Amygdala (tissue), 56 donors: ENCODE measurements around the gene IL1RAPL2.
A peak's percentile ranks its signal among the peaks of the same experiment; 100 is the strongest.
"Not testable (repeated sequence)": the region's sequence is repeated elsewhere in the genome, so short reads cannot be mapped to it uniquely, and the experiment has no call there.

Experiments used
- DNase-seq, 56 donors: peaks; one replicate each; lab custom pipeline; 2025; lab: John Stamatoyannopoulos, UW

The IL1RAPL2 gene

DNA sequence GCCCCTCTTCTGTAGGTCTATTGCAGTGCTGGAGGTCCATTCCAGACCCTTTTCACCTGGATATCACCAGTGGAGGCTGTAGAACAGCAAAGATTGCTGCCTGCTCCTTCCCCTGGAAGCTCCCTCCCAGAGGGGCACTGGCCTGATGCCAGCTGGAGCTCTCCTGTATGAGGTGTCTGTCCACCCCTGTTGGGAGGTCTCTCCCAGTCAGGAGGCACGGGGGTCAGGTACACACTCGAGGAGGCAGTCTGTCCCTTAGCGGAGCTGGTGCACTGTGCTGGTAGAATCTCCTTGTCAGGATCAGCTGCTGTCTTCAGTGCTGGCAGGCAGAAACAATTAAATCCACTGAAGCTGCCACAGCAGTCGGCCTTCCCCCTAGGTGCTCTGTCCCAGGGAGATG is 276.6 kb downstream of the IL1RAPL2 start:
- no peak for DNase-seq

DNA sequence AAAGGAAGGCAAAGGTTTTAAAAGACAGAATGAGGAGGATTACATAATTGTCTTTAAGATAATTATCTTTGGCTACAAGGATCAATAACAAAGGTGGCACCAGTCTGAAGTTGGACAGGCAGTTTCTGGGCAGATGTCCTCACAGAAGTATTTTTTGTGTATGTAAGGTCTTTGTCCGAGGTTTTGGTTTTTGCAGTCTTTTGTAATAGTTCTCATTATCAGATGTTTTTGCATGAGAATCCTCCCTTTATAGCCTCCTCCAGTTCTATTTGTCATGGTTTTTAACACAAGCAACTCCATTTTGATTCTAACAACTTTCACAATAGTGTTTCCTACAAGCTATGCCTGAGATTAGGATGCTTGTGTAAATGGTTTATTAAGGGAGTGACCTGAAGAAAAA is 286.2 kb downstream of the IL1RAPL2 start:
- no peak for DNase-seq

DNA sequence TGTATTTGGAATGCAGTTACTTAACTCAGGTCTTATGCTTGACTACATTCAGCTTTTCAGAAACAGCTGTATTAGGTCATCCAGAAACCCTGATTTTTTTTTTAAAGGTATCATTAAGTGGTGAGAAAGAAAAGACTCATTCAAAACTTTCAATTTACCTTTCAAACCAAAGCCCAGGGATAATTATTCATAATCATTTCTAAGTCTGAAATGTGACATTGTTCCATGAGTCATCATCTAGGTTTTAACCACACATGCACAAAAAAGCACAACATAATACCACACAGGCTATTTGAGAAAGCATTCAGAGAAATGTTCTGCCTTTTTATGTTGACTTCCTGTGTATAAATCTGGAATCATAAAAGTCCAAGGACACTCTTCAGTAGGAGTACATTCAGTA is 288.2 kb downstream of the IL1RAPL2 start:
- DNase-seq: no peak

DNA sequence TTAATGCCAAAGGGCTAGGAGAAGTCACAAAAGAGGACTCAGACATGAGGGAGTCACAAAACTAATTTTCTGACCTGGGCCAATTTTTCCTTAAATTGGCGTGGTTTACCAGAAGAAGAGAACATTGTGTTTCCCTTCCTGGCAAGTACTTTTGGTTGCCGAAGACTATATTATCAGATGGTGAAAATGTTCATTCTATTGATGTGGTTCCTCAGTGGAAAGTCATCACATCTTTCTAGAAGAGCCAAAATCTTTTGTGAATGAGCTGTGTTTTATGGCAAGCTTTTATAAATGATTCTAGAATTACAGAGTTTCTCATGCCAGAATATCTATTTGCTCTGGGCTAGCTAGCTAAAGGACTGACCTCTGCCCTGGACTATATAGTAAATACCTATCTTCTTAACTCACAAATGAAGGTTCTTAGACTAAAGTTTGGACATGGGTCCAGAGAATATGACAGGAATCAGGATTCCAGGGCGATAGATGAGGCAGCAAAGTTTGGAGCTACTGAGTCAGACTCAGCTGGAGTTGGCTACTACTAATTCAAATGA is 288.9 kb downstream of the IL1RAPL2 start:
- no peak for DNase-seq

DNA sequence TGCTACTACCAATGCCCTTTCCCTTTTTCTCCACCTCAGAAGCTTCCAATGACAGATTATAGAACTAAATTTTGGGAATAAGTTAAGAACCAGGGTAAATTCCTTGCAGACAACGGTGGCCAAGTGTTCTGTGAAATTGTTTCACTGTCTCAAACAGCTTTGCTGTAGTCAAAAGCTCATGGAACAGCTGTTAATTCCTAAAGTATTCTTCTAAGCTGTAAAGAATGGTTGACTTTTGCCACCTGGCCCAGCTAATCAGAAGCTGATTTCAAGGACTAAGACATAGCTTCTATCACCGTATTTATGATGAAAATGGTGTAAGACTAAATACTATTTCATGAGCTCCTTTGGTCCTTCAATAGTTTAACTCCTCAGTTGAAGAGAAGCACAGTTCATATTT is 297.5 kb downstream of the IL1RAPL2 start:
- no peak for DNase-seq

DNA sequence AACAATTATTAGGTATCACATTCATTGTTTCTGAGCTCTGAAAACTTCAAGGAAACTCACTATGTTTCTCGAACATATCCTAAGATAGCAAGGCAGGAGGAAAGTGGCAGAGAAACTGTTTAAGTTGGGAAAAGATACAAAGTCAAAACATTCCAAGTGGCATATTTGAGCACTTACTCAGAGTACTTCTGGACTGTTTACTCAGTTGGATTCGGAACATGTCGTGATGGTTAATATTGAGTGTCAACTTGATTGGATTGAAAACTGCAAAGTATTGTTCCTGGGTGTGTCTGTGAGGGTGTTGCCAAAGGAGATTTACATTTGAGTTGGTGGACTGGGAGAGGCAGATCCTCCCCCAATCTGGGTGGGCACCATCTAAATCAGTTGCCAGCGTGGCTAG is 298.3 kb downstream of the IL1RAPL2 start:
- DNase-seq: no peak

DNA sequence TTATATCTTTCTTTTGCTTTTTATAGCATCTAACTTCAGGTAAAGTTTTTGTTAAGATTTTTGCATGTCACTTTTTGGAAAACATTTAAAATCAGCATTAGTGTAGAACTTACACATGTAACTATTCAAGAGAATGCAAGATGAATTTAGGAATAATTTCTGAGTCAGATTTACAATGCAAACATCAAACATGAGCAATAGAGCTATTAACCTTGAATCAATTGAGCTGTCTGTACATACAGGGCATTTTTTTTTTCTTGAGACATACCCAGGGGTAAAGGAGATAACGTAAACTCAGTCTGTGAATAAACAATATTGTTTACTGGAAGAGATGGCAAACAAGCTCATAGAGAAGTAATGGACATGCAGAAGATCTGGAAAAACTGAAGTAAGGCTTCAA is 311.5 kb downstream of the IL1RAPL2 start:
- DNase-seq: no peak

DNA sequence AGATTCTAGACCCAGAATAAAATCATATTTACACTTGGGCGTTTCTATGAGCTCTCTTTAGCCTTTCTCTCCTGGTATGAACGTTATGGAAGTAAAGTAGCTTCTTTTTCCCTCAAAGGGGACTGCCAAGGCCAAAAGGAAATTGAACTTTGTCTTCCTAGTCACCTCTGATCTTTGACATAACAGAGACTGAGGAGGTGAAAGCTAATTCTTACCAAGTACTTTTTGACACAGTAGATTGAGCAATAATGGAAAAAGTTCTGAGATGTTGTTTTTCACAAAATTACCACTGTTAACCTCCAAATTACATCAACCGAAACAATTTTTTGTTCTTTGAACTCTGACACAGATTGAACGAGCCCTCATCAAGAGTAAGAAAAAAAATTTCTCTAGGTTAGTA is 336.1 kb downstream of the IL1RAPL2 start:
- no peak for DNase-seq

DNA sequence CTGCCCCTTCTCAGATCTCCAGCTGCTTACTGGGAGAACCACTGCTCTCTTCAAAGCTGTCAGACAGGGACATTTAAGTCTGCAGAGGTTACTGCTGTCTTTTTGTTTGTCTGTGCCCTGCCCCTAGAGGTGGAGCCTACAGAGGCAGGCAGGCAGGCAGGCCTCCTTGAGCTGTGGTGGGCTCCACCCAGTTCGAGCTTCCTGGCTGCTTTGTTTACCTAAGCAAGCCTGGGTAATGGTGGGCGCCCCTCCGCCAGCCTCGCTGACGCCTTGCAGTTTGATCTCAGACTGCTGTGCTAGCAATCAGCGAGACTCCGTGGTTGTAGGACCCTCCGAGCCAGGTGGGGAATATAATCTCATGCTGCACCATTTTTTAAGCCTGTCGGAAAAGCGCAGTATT is 343.7 kb downstream of the IL1RAPL2 start:
- not testable (repeated sequence) for DNase-seq

DNA sequence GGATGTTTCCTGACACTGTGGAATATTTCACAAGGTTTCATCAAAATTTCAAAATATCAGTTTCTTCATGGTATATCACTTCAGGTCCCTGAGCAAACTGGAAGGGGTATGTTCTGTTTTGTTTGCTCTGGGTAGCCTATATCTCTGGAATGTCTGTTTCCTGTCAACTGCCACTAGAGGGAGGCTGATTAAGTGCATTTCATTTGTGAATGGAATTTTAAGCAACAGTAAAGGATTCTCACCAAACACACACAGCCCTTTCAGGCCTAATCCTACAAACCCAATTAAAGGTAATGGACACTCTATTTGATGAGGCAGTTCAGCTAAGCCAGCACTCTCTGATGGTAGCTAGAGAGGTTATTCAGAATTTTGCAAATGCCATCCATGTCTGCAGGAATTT is 347.3 kb downstream of the IL1RAPL2 start:
- DNase-seq: no peak

DNA sequence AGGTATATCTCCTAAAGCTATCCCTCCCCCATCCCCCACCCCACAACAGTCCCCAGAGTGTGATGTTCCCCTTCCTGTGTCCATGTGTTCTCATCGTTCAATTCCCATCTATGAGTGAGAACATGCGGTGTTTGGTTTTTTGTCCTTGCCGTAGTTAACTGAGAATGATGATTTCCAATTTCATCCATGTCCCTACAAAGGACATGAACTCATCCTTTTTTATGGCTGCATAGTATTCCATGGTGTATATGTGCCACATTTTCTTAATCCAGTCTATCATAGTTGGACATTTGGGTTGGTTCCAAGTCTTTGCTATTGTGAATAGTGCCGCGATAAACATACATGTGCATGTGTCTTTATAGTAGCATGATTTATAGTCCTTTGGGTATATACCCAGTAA is 348.7 kb downstream of the IL1RAPL2 start:
- not testable (repeated sequence) for DNase-seq

DNA sequence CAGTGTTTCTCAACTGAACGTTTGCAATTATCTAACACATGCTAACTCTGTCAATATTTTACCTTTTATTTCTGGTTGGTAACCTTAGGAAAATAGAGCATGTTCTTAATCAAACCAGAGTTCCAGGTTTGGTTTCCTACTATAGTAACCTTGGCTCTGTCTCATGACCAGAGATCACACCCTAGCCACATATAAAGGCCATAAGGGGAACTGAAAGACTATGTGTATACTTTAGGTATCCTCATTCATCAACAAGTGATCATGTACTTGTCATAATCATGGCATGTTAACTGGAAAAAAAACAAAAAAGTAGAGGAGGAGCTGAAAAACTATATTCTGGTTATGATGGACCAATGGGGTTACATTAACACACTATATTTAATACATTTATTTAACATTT is 352.1 kb downstream of the IL1RAPL2 start:
- no peak for DNase-seq

DNA sequence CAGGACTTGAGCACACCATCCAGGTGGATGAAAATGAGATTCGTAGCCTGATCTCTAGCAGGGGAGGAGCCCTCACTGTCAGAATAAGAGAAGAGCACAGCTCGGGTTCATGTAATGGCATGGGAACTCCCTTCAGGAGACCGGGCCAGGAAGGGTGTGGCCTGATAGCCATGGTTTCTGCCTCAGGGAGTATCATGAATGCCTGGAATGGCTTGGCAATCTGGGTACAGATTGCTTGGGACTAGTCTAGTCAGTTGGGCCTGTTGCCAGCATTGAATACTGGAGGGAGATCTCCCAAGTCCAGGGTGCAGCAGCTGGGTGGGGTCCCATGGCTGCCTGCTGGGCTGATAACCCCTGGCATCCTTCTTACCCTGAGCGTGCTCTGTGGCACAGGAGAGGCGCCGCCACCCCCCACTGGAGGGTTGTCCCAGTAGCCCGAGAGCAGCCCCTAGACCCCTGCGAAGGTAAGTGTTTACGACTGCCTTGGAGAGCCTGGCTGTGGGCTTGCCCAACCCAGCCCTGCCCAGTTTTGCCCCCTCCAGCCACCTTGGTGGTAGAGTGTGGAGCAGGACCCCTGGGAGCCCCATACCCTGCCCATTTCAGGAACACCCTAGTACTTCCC is 355.7 kb downstream of the IL1RAPL2 start:
- peak in 1 of 56 donors; percentile 0 for DNase-seq

DNA sequence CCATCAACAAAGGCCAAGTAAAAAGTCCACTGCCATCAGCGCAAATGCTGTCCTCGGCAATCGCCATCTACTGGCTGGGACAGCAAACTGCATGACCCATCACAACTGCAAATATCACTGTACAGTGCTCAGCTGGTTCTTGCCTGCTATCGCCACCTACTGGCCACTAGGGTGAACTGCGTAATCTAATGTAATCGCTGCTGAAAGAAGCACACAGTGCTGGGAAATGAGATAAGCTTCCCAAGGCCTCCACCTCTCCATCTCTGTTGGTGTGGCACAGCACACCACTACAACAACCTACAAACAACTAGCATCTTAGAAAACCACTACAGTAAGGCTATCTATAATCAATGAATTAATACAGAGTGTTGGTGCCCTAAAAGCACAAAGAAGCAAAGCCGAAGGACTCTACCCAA is 356.2 kb downstream of the IL1RAPL2 start:
- DNase-seq: peak in 25 of 56 donors; percentile 0 to 43 (median 2)

DNA sequence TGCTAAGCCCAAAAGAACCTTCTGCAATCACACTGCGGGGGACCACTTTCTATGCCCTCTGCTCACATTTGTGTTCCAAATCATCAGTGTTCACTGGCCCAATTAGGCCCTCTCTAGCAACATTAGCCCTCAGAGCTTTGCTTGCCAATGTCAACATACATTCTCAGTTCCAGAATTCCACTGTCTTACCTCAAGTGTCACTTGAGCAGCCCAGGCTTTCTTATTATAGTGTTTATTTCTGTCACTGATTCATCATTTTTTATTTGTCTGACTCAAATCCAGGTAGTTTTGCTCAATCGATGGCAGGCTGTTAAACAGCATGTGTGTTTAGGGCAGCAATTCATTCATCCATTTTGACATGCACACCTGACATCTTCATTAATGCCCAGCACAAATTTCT is 363.3 kb downstream of the IL1RAPL2 start:
- no peak for DNase-seq

DNA sequence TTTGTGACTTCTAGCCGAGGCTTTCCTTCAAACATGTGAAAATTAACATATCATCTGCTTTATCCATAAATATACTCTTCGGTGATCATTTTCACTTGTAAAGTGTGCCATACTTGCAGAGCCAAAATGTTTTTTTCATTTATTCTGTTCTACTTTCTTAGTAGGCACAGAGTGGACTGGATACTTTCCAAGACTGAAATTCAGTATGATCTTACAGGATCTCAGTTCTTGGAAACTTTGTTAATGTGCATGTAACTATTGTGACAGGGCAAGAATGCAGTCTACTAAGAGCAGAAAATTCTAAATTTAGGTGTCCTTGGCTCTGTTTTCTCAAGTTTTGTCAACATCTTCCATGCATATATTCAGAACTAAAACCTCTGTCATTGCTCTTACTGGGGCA is 369.6 kb downstream of the IL1RAPL2 start:
- no peak for DNase-seq

DNA sequence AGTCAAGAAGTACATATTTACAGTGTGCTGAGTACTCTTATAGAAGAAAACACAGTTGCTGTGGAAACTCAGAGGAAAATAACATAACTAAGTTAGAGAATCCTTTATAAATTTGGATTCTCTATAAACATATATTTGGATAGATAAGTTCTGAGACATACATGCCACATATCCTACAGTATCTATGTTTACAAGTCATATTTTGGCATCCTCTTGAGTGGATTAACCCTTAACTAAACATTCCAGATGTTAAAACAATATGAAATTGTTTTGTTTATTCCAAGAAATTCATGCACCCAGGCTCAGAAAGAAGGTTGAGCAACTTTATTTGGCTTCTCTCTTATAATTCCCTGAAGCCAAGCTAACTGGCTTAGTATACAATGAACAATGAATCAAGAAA is 387.3 kb downstream of the IL1RAPL2 start:
- no peak for DNase-seq

DNA sequence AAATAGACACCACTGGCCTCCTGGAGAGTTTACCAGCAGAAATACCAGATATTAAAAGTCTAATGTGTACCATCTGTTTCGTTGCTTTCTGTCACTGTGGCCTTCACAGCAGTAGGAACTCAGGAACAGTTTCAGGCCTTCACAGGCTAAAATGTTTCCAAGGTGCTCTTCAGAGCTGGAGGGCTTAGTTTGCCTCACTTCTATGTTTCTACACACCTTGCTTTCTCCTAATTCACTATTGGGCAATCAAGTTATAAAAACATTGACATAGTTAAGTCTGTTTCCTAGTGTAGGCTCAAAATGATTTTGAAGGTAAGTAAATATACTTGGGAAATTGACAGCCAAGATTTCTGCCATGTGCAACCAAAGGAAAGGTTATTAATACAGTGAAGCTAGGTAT is 395.9 kb downstream of the IL1RAPL2 start:
- DNase-seq: no peak

DNA sequence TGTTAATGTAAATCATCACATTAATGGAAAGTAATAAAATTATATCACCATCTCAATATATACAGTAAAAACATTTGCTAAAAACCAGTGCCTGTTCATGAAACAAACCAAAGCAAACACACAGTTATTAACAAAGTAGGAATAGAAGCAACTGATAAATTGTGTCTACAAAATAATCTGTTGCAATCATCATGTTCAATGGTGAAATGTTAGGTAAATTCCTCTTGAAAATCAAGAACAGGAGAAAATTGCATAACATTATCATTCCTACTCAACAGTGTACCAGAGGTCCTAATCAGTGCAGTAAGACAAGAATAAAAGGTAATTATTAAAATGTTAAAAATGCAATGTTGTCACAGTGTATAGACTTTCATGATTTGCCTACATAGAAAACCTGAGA is 402.2 kb downstream of the IL1RAPL2 start:
- DNase-seq: no peak

DNA sequence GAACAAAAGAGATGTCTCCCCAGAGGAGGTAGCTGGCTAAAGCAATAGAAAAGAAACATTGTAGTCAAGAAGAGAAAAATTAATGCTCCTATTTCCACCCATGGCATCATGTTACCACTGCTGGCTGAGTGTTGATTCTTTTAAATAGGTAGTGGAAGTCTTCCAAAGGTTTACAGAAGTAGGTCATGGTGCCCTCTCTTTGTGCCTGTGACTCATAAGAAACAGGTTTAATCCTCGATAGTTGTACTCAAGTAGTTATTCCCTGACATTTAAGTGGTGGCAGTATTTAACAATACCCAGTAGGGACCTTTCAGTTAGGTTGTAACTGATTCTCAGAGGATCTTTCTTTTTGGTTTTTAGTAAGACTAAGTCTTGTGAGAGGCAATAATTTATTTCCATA is 406.7 kb downstream of the IL1RAPL2 start:
- DNase-seq: no peak

DNA sequence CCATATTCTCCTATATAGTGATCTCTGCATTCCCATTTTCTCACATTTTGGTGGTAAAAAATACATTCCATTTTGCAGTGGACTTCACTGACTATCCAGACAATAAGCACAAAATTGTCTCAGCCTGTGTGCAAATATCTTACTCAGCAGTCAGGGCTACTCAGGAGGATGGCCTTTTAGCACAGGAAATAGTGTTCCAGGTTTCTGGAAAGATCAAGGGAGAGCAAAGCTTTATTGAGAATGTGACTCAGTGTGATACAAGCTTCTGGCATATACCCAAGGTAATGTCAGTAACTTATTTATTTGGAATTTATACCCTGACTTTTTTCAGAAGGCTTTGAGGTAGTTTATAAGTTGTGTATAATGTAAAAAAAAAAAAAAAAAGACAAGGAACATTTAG is 421.1 kb downstream of the IL1RAPL2 start:
- DNase-seq: no peak

DNA sequence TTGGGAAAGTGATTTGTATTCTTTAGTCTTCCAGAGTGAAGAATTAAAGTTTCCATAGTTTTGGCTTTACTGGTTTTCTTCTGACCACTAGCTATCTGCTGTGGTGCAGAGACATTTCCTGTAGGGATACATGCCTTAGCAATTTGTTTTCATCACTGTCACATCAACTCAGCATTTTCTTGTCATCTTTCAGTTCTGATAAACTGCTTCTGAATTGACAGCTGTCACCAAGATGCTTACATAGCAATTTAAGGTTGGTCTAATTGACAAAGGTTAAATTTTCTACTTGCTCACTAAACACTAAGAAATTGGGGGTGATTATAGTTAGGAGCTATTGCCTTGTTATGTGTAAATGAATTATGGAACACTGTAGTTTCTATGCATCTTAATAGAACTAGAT is 422.0 kb downstream of the IL1RAPL2 start:
- DNase-seq: no peak

DNA sequence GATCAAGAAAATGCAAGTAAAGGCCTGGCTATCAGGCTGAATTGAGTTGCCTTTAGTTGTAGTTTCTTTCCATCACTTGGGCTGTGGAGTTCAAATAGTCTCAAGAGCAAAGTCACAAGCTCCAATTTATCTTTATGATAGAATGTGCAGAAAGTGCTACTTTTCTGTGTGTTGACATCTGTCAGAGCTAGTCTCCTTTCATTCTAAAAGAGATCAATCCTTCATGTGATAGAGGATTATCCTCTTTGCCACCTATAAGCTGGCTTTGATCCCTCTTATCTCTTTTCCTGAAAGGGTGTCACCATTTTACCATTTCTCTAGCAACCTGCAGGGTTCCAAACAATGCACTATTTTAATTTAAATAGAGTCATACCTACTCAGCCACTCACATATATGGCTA is 429.5 kb downstream of the IL1RAPL2 start:
- no peak for DNase-seq
